ENCODE measurements around the gene MEF2D. TPM values are rescaled to one million over a fixed set of nuclear protein-coding genes. Genes with fewer than 3 reads are reported as not detected.

The MEF2D gene
- total RNA-seq, 1 experiment from 2014 or later: 18.3 TPM

DNA sequence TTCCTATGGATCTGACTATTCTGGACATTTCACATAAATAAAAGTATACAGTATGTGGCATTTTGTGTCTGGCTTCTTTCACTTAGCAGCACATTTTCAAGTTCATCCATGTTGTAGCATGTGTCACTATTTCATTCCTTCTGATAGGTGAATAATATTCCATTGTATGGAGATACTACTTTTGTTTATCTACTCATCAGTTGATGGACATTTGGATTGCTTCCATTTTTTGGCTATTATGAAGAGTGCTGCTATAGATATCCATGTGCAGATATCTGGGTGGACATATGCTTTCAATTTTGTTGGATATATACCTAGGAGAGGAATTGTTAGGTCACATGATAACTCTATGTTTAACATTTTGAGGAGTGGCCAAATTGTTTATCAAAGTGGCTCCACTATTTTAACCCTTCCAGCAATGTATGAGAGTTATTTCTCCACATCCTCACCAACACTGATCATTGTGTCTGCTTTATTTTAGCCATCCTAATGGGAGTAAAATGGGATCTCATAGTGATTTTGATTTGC, 21.9 kb upstream of the MEF2D start:
- peaks cover 2% of the 10 kb centered on the region for H3K36me3 ChIP-seq (ENCODE audit: insufficient read depth, low read length, poor library complexity, severe bottlenecking)
- TF ChIP-seq, protein P1, sequence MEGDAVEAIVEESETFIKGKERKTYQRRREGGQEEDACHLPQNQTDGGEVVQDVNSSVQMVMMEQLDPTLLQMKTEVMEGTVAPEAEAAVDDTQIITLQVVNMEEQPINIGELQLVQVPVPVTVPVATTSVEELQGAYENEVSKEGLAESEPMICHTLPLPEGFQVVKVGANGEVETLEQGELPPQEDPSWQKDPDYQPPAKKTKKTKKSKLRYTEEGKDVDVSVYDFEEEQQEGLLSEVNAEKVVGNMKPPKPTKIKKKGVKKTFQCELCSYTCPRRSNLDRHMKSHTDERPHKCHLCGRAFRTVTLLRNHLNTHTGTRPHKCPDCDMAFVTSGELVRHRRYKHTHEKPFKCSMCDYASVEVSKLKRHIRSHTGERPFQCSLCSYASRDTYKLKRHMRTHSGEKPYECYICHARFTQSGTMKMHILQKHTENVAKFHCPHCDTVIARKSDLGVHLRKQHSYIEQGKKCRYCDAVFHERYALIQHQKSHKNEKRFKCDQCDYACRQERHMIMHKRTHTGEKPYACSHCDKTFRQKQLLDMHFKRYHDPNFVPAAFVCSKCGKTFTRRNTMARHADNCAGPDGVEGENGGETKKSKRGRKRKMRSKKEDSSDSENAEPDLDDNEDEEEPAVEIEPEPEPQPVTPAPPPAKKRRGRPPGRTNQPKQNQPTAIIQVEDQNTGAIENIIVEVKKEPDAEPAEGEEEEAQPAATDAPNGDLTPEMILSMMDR (conservative IDR thresholded peaks at IDR 0.05; ENCODE audit: low read depth, low read length): no peak
- no peak for TF ChIP-seq EZH2 (IDR thresholded peaks at IDR 0.05; ENCODE audit: borderline replicate concordance, low read depth, low read length, poor library complexity, severe bottlenecking)
- H3K27me3 ChIP-seq (replicated peaks; ENCODE audit: insufficient read depth, low read depth, low read length, poor library complexity): no peaks in the 10 kb centered on the region
- H3K27ac ChIP-seq (ENCODE audit: low read depth, low read length, poor library complexity, severe bottlenecking): no peak overlapping the region
- ChIA-PET POLR2A (ENCODE audit: low non-redundant PET) (interaction anchor here (0.5 kb wide), 1 partner anchor 81 kb away, joined by 3 read pairs; no protein-coding TSS in a partner anchor), CTCF (no interaction called here)
- no TSS peak for BruUV-seq (replicated peaks)
- H3K4me3 ChIP-seq (ENCODE audit: low read depth, low read length, poor library complexity, severe bottlenecking): no peak overlapping the region
- no peak for DNase-seq (ENCODE audit: low spot score)
- H3K4me1 ChIP-seq (ENCODE audit: insufficient read depth, low read length, poor library complexity, severe bottlenecking): no peaks in the 10 kb centered on the region
- intact Hi-C loops (cut with micrococcal nuclease; ENCODE audit: unreplicated experiment): no loop called here
- no peaks in the 10 kb centered on the region for H3K9me3 ChIP-seq (ENCODE audit: low read depth, low read length, poor library complexity, severe bottlenecking)

DNA sequence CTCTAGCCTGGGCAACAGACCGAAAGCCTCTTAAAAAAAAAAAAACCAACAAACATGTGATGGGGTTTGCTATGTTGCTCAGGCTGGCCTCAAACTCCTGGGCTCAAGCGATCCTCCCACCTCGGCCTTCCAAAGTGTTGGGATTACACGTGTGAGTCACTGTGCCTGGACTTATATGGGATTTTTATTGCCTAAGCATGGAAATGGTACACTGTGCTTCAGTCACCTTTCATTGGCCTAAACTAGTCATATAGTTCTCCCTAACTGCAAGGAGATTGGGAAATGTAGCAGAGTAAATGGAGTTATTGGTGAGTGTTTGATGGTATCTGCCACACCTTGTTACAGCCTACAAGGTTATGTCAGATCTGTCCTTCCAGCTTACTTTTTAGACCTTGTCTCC, 17.2 kb upstream of the MEF2D start:
- intact Hi-C loops (cut with micrococcal nuclease; ENCODE audit: unreplicated experiment): no loop called here
- TF ChIP-seq, protein P1 (conservative IDR thresholded peaks at IDR 0.05; ENCODE audit: low read depth, low read length): no peak
- no peaks in the 10 kb centered on the region for H3K9me3 ChIP-seq (ENCODE audit: low read depth, low read length, poor library complexity, severe bottlenecking)
- no peak overlapping the region for H3K27ac ChIP-seq (ENCODE audit: low read depth, low read length, poor library complexity, severe bottlenecking)
- H3K4me3 ChIP-seq (ENCODE audit: low read depth, low read length, poor library complexity, severe bottlenecking): no peak overlapping the region
- no peaks in the 10 kb centered on the region for H3K4me1 ChIP-seq (ENCODE audit: insufficient read depth, low read length, poor library complexity, severe bottlenecking)
- no peaks in the 10 kb centered on the region for H3K27me3 ChIP-seq (replicated peaks; ENCODE audit: insufficient read depth, low read depth, low read length, poor library complexity)
- H3K36me3 ChIP-seq (ENCODE audit: insufficient read depth, low read length, poor library complexity, severe bottlenecking): no peaks in the 10 kb centered on the region
- DNase-seq (ENCODE audit: low spot score): no peak
- no TSS peak for BruUV-seq (replicated peaks)
- ChIA-PET CTCF (no interaction called here), POLR2A (ENCODE audit: low non-redundant PET) (no interaction called here)

DNA sequence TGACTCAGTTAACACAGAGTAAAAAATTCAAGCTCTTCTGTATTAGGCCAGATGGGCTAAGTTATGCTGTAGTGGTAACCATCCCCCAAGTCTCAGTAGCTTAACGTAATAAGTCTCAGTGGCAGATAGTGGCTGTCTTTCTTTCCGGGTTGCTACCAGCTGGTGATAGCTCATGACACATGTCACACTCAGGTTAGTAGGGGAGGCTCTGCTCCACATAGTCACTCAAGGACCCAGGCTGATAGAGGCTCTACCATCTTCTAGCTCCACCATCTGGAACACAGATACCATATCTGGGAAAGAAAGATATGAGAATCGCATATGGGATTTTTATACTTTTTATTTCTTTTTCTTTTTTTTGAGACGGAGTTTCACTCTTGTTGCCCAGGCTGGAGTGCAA, 16.2 kb upstream of the MEF2D start:
- POLR2A ChIA-PET (ENCODE audit: low non-redundant PET): no interaction called here
- CTCF ChIA-PET: interaction anchor here (0.5 kb wide), 1 partner anchor 131 kb away, joined by 4 read pairs; no protein-coding TSS in a partner anchor
- intact Hi-C loops (cut with micrococcal nuclease; ENCODE audit: unreplicated experiment): no loop called here
- TF ChIP-seq, protein P1 (conservative IDR thresholded peaks at IDR 0.05; ENCODE audit: low read depth, low read length): no peak
- TF ChIP-seq EZH2 (IDR thresholded peaks at IDR 0.05; ENCODE audit: borderline replicate concordance, low read depth, low read length, poor library complexity, severe bottlenecking): no peak
- H3K9me3 ChIP-seq (ENCODE audit: low read depth, low read length, poor library complexity, severe bottlenecking): no peaks in the 10 kb centered on the region
- no peak overlapping the region for H3K27ac ChIP-seq (ENCODE audit: low read depth, low read length, poor library complexity, severe bottlenecking)
- H3K4me1 ChIP-seq (ENCODE audit: insufficient read depth, low read length, poor library complexity, severe bottlenecking): no peaks in the 10 kb centered on the region
- no peaks in the 10 kb centered on the region for H3K27me3 ChIP-seq (replicated peaks; ENCODE audit: insufficient read depth, low read depth, low read length, poor library complexity)
- no peaks in the 10 kb centered on the region for H3K36me3 ChIP-seq (ENCODE audit: insufficient read depth, low read length, poor library complexity, severe bottlenecking)
- no peak overlapping the region for H3K4me3 ChIP-seq (ENCODE audit: low read depth, low read length, poor library complexity, severe bottlenecking)
- DNase-seq (ENCODE audit: low spot score): no peak
- BruUV-seq (replicated peaks): no TSS peak

Data from A673 (cell line).